Large intestine (tissue), 3 donors: ENCODE measurements around the gene ZNF783. TPM values are rescaled to one million over a fixed set of nuclear protein-coding genes. Genes with fewer than 3 reads are reported as not detected.

Experiments
- DNase-seq, 2 donors: peaks; one replicate each; pipeline versions ENCODE4 v3.0.0 to v3.0.0-alpha.2; 2013
- H3K27ac ChIP-seq: one replicate; pipeline ENCODE4 v1.5.1; 2013; ENCODE audit warnings: low read length
- H3K27me3 ChIP-seq: 2 replicates; pipeline ENCODE4 v1.6.1; 2013; ENCODE audit warnings: low read length; ENCODE audit not compliant: control insufficient read depth, insufficient read depth
- H3K36me3 ChIP-seq: 2 replicates; pipeline ENCODE4 v1.6.1; 2013; ENCODE audit warnings: low read length; ENCODE audit not compliant: control insufficient read depth, insufficient read depth
- H3K4me1 ChIP-seq: one replicate; pipeline ENCODE4 v1.6.1; 2013; ENCODE audit warnings: low read length; ENCODE audit not compliant: control insufficient read depth, insufficient read depth
- H3K4me3 ChIP-seq: one replicate; pipeline ENCODE4 v1.5.1; 2013; ENCODE audit warnings: low read length
- H3K9me3 ChIP-seq: one replicate; pipeline ENCODE4 v1.6.1; 2013; ENCODE audit warnings: mild to moderate bottlenecking, low read depth, low read length, moderate library complexity; ENCODE audit not compliant: control insufficient read depth
- WGBS: methylation state at CpG from one replicate; pipeline ENCODE4 v1.1.5; 2013; ENCODE audit warnings: low lambda C conversion rate; ENCODE audit not compliant: insufficient coverage; 5-methylcytosine and 5-hydroxymethylcytosine counted together
- polyA plus RNA-seq: library from polyadenylated mRNA; unstranded; fragments of 120-200 nt; gene quantifications from one replicate; pipeline ENCODE4 v1.2.1, GENCODE V29; 2013

The ZNF783 gene
- polyA plus RNA-seq, 1 donor: 12.1 TPM

GRCh38 chr7:149289262-149289661 lies 27.3 kb downstream of the ZNF783 start:
- WGBS: no CpG with 5 or more reads among the region's 8 CpGs
- peaks cover 4% of the 10 kb centered on the region for H3K4me1 ChIP-seq
- H3K27me3 ChIP-seq: no peaks in the 10 kb centered on the region
- no peak for DNase-seq
- peaks cover 16% of the 10 kb centered on the region for H3K36me3 ChIP-seq
- no peak overlapping the region for H3K27ac ChIP-seq
- H3K9me3 ChIP-seq: no peaks in the 10 kb centered on the region
- H3K4me3 ChIP-seq: no peak overlapping the region

DNA sequence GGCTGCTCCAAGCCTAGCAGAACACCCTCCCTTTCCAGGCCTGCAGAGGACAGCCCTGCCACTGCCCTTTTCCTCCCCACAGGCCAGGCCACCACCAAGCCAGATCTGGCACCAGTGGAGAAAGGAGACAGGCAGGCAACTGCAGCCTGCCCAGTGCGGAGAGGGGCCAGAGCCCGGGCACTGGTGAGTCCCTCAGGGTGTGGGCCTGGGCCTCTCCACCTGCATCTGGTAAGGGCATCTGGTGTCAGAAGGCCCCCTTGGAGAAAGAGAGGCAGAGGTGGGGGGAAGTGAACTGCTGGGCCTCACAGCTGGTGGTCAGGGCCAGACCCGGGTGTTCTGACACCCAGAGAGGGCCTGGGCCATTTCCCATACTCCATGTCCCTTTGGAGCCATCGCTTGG lies 27.9 kb downstream of the ZNF783 start:
- no peaks in the 10 kb centered on the region for H3K27me3 ChIP-seq
- no peaks in the 10 kb centered on the region for H3K9me3 ChIP-seq
- H3K4me1 ChIP-seq: peaks cover 4% of the 10 kb centered on the region
- DNase-seq: no peak
- no peak overlapping the region for H3K4me3 ChIP-seq
- no peak overlapping the region for H3K27ac ChIP-seq
- H3K36me3 ChIP-seq: peaks cover 16% of the 10 kb centered on the region
- no CpG with 5 or more reads among the region's 4 CpGs for WGBS

DNA sequence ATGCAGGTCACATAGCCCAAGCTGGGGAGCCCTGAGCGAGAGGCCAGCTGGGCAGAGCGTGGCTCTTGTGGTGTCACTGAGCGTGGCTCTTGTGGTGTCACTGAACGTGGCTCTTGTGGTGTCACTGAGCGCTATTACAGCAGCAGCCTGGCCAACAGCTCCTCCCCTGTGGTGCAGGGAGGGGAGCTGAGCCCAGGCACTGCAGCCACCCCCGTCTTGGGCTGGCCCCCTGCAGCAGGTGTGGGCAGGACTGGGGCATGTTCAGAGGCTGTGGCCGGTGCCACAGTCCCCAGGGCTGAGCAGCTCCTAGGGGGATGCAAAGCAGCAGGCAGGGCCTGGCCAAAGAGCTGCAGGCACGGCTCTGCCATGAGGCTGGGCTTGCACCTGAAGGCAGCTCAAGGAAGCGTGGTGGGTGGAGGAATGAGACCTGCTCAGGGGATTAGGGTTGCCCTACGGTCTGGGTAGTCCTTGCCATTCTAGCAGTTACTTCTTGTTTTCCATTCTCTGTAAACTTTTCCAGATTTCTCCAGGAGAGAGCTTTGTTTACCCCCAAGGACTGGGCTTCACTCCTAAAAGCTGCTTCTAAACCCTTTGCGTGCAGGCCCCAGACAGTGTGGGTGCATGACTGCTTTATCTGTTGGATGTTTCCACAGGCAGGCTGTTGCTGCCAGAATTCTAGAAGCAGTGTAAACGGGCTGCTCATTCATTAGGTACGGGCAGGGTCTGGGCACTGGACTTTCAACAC lies 29.2 kb downstream of the ZNF783 start:
- no peak overlapping the region for H3K27ac ChIP-seq
- no peak overlapping the region for H3K4me3 ChIP-seq
- H3K9me3 ChIP-seq: no peaks in the 10 kb centered on the region
- peaks cover 18% of the 10 kb centered on the region for H3K36me3 ChIP-seq
- no peaks in the 10 kb centered on the region for H3K27me3 ChIP-seq
- DNase-seq: no peak
- H3K4me1 ChIP-seq: no peaks in the 10 kb centered on the region
- WGBS: no CpG with 5 or more reads among the region's 13 CpGs

GRCh38 chr7:149291781-149292461 lies 29.9 kb downstream of the ZNF783 start:
- no CpG with 5 or more reads among the region's 16 CpGs for WGBS
- no peak overlapping the region for H3K27ac ChIP-seq
- H3K27me3 ChIP-seq: no peaks in the 10 kb centered on the region
- no peaks in the 10 kb centered on the region for H3K9me3 ChIP-seq
- H3K4me1 ChIP-seq: no peaks in the 10 kb centered on the region
- H3K36me3 ChIP-seq: peaks cover 18% of the 10 kb centered on the region
- H3K4me3 ChIP-seq: no peak overlapping the region
- DNase-seq: no peak

DNA sequence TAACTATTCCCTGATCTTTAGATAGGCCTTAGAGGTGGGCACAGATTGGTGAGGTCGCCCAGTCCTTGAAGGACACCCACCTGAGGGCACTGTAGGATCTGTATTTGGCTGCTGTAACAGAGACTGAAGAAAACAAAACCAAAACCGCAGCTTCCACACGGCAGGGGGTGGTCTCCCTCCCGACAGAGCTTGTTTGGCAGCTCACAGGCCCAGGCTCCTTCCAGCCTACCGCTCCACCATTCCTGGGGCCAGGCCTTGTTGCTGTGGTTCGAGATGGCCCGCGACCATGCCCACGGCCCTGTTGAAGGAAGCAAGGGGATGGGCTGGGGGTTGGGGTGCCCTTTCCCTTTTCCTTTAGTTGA lies 30.4 kb downstream of the ZNF783 start:
- Histone ChIP-seq H3K36me3 (peaks cover 18% of the 10 kb centered on the region), H3K27me3 (no peaks in the 10 kb centered on the region), H3K9me3 (no peaks in the 10 kb centered on the region), H3K27ac (no peak overlapping the region), H3K4me3 (no peak overlapping the region), H3K4me1 (no peaks in the 10 kb centered on the region)
- WGBS: no CpG with 5 or more reads among the region's 9 CpGs
- no peak for DNase-seq

- peaks cover 16% of the 10 kb centered on the region for H3K36me3 ChIP-seq
- H3K4me1 ChIP-seq: no peaks in the 10 kb centered on the region
- H3K4me3 ChIP-seq: no peak overlapping the region
- no peaks in the 10 kb centered on the region for H3K9me3 ChIP-seq
- no peaks in the 10 kb centered on the region for H3K27me3 ChIP-seq
- H3K27ac ChIP-seq: no peak overlapping the region
- no CpG with 5 or more reads among the region's 9 CpGs for WGBS
- DNase-seq: no peak
These were observed 31.3 kb downstream of the ZNF783 start for GRCh38 chr7:149293338-149293737.

GRCh38 chr7:149293946-149294633 lies 32.1 kb downstream of the ZNF783 start:
- Histone ChIP-seq H3K36me3 (peaks cover 14% of the 10 kb centered on the region), H3K27ac (no peak overlapping the region), H3K4me1 (no peaks in the 10 kb centered on the region), H3K9me3 (no peaks in the 10 kb centered on the region), H3K4me3 (no peak overlapping the region), H3K27me3 (no peaks in the 10 kb centered on the region)
- no peak for DNase-seq
- no CpG with 5 or more reads among the region's 15 CpGs for WGBS

- H3K4me1 ChIP-seq: no peaks in the 10 kb centered on the region
- WGBS: no CpG with 5 or more reads among the region's 55 CpGs
- DNase-seq: no peak
- H3K27me3 ChIP-seq: no peaks in the 10 kb centered on the region
- H3K9me3 ChIP-seq: no peaks in the 10 kb centered on the region
- no peak overlapping the region for H3K27ac ChIP-seq
- H3K36me3 ChIP-seq: peaks cover 11% of the 10 kb centered on the region
- H3K4me3 ChIP-seq: no peak overlapping the region
These were observed 32.9 kb downstream of the ZNF783 start for GRCh38 chr7:149294634-149295480.

GRCh38 chr7:149295481-149295850 lies 33.5 kb downstream of the ZNF783 start:
- peaks cover 10% of the 10 kb centered on the region for H3K36me3 ChIP-seq
- no peak overlapping the region for H3K27ac ChIP-seq
- no peak for DNase-seq
- no peaks in the 10 kb centered on the region for H3K4me1 ChIP-seq
- no peaks in the 10 kb centered on the region for H3K9me3 ChIP-seq
- H3K4me3 ChIP-seq: no peak overlapping the region
- no peaks in the 10 kb centered on the region for H3K27me3 ChIP-seq
- no CpG with 5 or more reads among the region's 6 CpGs for WGBS

DNA sequence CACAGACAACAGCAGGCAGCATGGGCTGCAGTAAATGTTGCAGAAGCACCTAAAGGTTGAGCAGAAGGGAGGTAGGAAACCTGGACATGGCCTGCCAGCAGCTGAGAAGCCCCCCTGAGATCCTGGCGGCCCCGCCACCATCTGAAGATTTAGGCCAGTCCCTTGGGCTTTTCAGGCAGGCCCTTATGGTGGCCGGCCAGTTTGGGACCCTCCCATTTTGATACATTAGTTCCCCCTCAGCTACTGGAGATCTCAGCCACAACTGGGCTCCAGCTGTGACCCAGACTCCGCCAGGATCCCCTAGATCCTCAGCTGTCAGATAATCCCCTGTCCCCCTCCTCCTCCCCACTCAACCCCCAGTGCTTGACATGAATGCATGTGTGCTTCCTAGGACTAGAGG lies 34.4 kb downstream of the ZNF783 start:
- Histone ChIP-seq H3K4me3 (no peak overlapping the region), H3K27ac (no peak overlapping the region), H3K9me3 (no peaks in the 10 kb centered on the region), H3K27me3 (no peaks in the 10 kb centered on the region), H3K36me3 (peaks cover 10% of the 10 kb centered on the region), H3K4me1 (no peaks in the 10 kb centered on the region)
- no peak for DNase-seq
- WGBS: no CpG with 5 or more reads among the region's 4 CpGs
